Neural progenitor cell (in vitro differentiated cells): Measurements from ENCODE around the gene SEMA3C. TPM values are rescaled to one million over a fixed set of nuclear protein-coding genes. Genes with fewer than 3 reads are reported as not detected.
A peak's percentile ranks its signal among the peaks of the same experiment; 100 is the strongest.

Source experiments
- DNase-seq: peaks from one replicate; pipeline ENCODE4 v3.0.0-alpha.2; 2016; ENCODE audit warnings: low spot score
- H2AFZ ChIP-seq: fragments of 200-600 bp; sonication (generic); replicated peaks from 2 replicates; pipeline ENCODE4 v1.6.1; 2016; ENCODE audit warnings: antibody characterized with exemption
- H3F3A ChIP-seq: fragments of 200-600 bp; sonication (generic); 2 replicates; pipeline ENCODE4 v1.6.1; 2016; ENCODE audit warnings: antibody characterized with exemption, low read depth
- H3K27ac ChIP-seq: fragments of 200-600 bp; sonication (generic); 2 replicates; pipeline ENCODE4 v1.5.1; 2016; ENCODE audit warnings: mild to moderate bottlenecking
- H3K27me3 ChIP-seq: fragments of 200-600 bp; sonication (generic); 2 replicates; pipeline ENCODE4 v1.6.1; 2016; ENCODE audit warnings: mild to moderate bottlenecking, moderate library complexity
- H3K36me3 ChIP-seq: fragments of 200-600 bp; sonication (generic); 2 replicates; pipeline ENCODE4 v1.5.1; 2016
- H3K4me1 ChIP-seq: fragments of 200-600 bp; sonication (generic); 2 replicates; pipeline ENCODE4 v1.6.1; 2016; ENCODE audit warnings: mixed run types
- H3K4me2 ChIP-seq: fragments of 200-600 bp; sonication (generic); 2 replicates; pipeline ENCODE4 v1.6.1; 2016
- H3K4me3 ChIP-seq: fragments of 200-600 bp; sonication (generic); 2 replicates; pipeline ENCODE4 v1.5.1; 2016
- H3K79me2 ChIP-seq: fragments of 200-600 bp; sonication (generic); 2 replicates; pipeline ENCODE4 v1.6.1; 2016; ENCODE audit warnings: low read depth
- H3K9ac ChIP-seq: fragments of 200-600 bp; sonication (generic); 2 replicates; pipeline ENCODE4 v1.6.1; 2016
- H3K9me3 ChIP-seq: fragments of 200-600 bp; sonication (generic); 2 replicates; pipeline ENCODE4 v1.5.1; 2016; ENCODE audit warnings: low read depth
- H4K20me1 ChIP-seq: fragments of 200-600 bp; sonication (generic); 2 replicates; pipeline ENCODE4 v1.6.1; 2016; ENCODE audit warnings: low read depth
- H3K27ac Mint-ChIP-seq: 3 replicates; pipeline ENCODE4 v1.8.0; 2021; ENCODE audit warnings: mixed read lengths
- H3K27me3 Mint-ChIP-seq: 2 replicates; pipeline ENCODE4 v1.8.0; 2022; ENCODE audit warnings: low read depth, mild to moderate bottlenecking, inconsistent platforms, moderate library complexity, mixed read lengths; ENCODE audit not compliant: insufficient read depth
- H3K36me3 Mint-ChIP-seq: 3 replicates; pipeline ENCODE4 v1.8.0; 2021; ENCODE audit warnings: mixed read lengths
- H3K4me1 Mint-ChIP-seq: 3 replicates; pipeline ENCODE4 v1.8.0; 2021; ENCODE audit warnings: mixed read lengths
- H3K4me3 Mint-ChIP-seq: 3 replicates; pipeline ENCODE4 v1.8.0; 2021; ENCODE audit warnings: mild to moderate bottlenecking, moderate library complexity, mixed read lengths
- H3K9me3 Mint-ChIP-seq: 3 replicates; pipeline ENCODE4 v1.8.0; 2020; ENCODE audit warnings: mixed read lengths
- EZH2 ChIP-seq: fragments of 200-600 bp; sonication (generic); IDR thresholded peaks from 2 replicates; pipeline ENCODE4 v1.6.1; 2017; ENCODE audit warnings: antibody characterized with exemption, mild to moderate bottlenecking, moderate library complexity
- EZH2phosphoT487 ChIP-seq: fragments of 200-600 bp; sonication (generic); IDR thresholded peaks from 2 replicates; pipeline ENCODE4 v1.6.1; 2017; ENCODE audit warnings: antibody characterized with exemption
- total RNA-seq: library from RNA; depleted of rRNA; stranded (reverse); fragments of >200 nt; gene quantifications from 2 replicates; pipeline ENCODE4 v1.2.3, GENCODE V29; 2015; ENCODE audit warnings: low replicate concordance
- TF ChIP-seq, protein P1 (sequence below): fragments of 200-600 bp; sonication (generic); IDR thresholded peaks from 2 replicates; pipeline ENCODE4 v1.5.1; 2017; ENCODE audit warnings: antibody characterized with exemption, mild to moderate bottlenecking

Gene SEMA3C
- total RNA-seq, 1 donor from 2014 or later, result 0.54 TPM

DNA sequence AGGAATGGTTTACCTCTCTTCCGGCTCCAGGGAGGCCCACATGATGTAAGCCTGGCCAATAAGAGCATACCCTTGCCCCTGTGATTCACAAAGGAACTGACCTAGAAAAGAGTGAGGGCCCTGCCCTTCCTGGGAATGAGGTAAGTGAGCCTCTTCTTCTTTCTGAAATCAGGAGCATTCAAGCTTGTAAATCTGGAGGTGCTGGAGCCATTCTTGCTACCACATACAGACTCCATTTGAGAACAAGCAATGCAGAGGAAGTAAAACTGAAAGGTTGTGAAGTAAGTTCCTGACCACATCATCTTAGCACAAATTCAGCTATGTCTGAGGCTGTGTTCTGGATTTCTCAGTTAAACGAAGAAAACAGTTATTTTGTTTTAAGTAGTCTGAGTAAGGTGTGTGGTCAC is 148.2 kb downstream of the SEMA3C start:
- H3K9ac ChIP-seq, result no peak overlapping the region
- no peaks in the 10 kb centered on the region for H3K9me3 ChIP-seq
- Mint-ChIP-seq H3K4me3 (no peak overlapping the region), H3K36me3 (no peaks in the 10 kb centered on the region), H3K27ac (peak overlapping the region; percentile 26), H3K9me3 (no peaks in the 10 kb centered on the region), H3K4me1 (peaks cover 20% of the 10 kb centered on the region), H3K27me3 (peaks cover 2% of the 10 kb centered on the region)
- DNase-seq, result no peak
- no peak overlapping the region for H3K27ac ChIP-seq
- H3K79me2 ChIP-seq, result no peaks in the 10 kb centered on the region
- peak overlapping the region; percentile 4 for H2AFZ ChIP-seq
- H3K4me2 ChIP-seq, result no peak overlapping the region
- H3F3A ChIP-seq, result no peaks in the 10 kb centered on the region
- no peaks in the 10 kb centered on the region for H4K20me1 ChIP-seq
- H3K4me1 ChIP-seq, result peaks cover 7% of the 10 kb centered on the region
- no peaks in the 10 kb centered on the region for H3K36me3 ChIP-seq
- H3K4me3 ChIP-seq, result no peak overlapping the region
- no peak for TF ChIP-seq EZH2phosphoT487
- TF ChIP-seq, protein P1, sequence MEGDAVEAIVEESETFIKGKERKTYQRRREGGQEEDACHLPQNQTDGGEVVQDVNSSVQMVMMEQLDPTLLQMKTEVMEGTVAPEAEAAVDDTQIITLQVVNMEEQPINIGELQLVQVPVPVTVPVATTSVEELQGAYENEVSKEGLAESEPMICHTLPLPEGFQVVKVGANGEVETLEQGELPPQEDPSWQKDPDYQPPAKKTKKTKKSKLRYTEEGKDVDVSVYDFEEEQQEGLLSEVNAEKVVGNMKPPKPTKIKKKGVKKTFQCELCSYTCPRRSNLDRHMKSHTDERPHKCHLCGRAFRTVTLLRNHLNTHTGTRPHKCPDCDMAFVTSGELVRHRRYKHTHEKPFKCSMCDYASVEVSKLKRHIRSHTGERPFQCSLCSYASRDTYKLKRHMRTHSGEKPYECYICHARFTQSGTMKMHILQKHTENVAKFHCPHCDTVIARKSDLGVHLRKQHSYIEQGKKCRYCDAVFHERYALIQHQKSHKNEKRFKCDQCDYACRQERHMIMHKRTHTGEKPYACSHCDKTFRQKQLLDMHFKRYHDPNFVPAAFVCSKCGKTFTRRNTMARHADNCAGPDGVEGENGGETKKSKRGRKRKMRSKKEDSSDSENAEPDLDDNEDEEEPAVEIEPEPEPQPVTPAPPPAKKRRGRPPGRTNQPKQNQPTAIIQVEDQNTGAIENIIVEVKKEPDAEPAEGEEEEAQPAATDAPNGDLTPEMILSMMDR, result no peak
- TF ChIP-seq EZH2, result no peak
- no peaks in the 10 kb centered on the region for H3K27me3 ChIP-seq

DNA sequence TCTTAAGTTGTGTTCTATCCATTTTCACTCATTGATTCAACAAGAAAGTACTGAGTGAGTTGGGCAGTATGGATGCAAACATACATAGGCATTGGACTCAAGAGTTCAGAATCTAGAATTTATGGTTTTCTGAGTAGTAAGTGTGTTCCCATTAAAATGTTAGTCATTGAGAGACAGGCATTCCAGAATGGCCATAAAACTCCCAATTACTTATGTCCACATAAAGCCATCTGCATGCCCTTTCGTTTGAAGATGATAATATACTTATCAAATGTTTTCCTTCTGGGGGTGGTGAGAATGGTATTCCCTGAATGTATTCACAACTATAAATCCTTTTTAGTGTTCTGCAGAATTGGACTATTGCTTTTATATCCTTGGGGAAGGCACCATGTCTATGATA is 148.8 kb downstream of the SEMA3C start:
- DNase-seq, result no peak
- no peak overlapping the region for H3K27ac Mint-ChIP-seq
- no peak overlapping the region for H3K9ac ChIP-seq
- H3K27me3 Mint-ChIP-seq, result peaks cover 2% of the 10 kb centered on the region
- H3K79me2 ChIP-seq, result no peaks in the 10 kb centered on the region
- no peaks in the 10 kb centered on the region for H3K36me3 ChIP-seq
- H4K20me1 ChIP-seq, result no peaks in the 10 kb centered on the region
- no peaks in the 10 kb centered on the region for H3K27me3 ChIP-seq
- TF ChIP-seq EZH2phosphoT487 (no peak), EZH2 (no peak)
- TF ChIP-seq, protein P1, result no peak
- no peak overlapping the region for H3K4me3 ChIP-seq
- H3K4me1 Mint-ChIP-seq, result peaks cover 20% of the 10 kb centered on the region
- H2AFZ ChIP-seq, result no peak overlapping the region
- H3F3A ChIP-seq, result peaks cover 1% of the 10 kb centered on the region
- H3K36me3 Mint-ChIP-seq, result no peaks in the 10 kb centered on the region
- H3K9me3 ChIP-seq, result no peaks in the 10 kb centered on the region
- H3K4me2 ChIP-seq, result no peak overlapping the region
- peaks cover 7% of the 10 kb centered on the region for H3K4me1 ChIP-seq
- H3K27ac ChIP-seq, result no peak overlapping the region
- H3K4me3 Mint-ChIP-seq, result no peak overlapping the region
- no peaks in the 10 kb centered on the region for H3K9me3 Mint-ChIP-seq

DNA sequence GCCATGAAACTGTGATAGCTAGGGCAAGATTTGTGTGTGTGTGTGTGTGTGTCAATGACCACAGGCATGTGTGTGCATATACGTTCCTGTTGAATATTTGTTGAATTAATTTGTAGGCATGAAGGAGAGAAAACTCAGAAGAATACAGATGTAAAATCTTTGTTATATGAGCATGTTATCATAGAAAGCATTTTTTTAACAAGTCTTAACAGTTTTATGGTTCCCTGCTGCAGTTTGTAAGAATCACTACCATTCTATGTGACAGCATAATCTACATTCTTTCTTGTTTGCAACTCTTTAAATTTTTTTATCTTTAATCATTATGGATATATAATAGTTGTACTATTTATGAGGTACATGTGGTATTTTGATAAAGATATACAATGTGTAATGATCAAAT is 150.1 kb downstream of the SEMA3C start:
- H3F3A ChIP-seq, result peaks cover 14% of the 10 kb centered on the region
- no peak overlapping the region for H3K4me3 Mint-ChIP-seq
- H3K4me3 ChIP-seq, result no peak overlapping the region
- H4K20me1 ChIP-seq, result peaks cover 6% of the 10 kb centered on the region
- H3K9ac ChIP-seq, result no peak overlapping the region
- no peaks in the 10 kb centered on the region for H3K9me3 Mint-ChIP-seq
- H3K79me2 ChIP-seq, result no peaks in the 10 kb centered on the region
- peaks cover 13% of the 10 kb centered on the region for H3K4me1 ChIP-seq
- H3K4me1 Mint-ChIP-seq, result peaks cover 27% of the 10 kb centered on the region
- no peak overlapping the region for H2AFZ ChIP-seq
- no peaks in the 10 kb centered on the region for H3K36me3 Mint-ChIP-seq
- TF ChIP-seq, protein P1, result no peak
- TF ChIP-seq EZH2 (no peak), EZH2phosphoT487 (no peak)
- no peak overlapping the region for H3K4me2 ChIP-seq
- DNase-seq, result no peak
- no peaks in the 10 kb centered on the region for H3K27me3 ChIP-seq
- no peak overlapping the region for H3K27ac ChIP-seq
- H3K36me3 ChIP-seq, result no peaks in the 10 kb centered on the region
- H3K27ac Mint-ChIP-seq, result no peak overlapping the region
- no peaks in the 10 kb centered on the region for H3K9me3 ChIP-seq
- peaks cover 2% of the 10 kb centered on the region for H3K27me3 Mint-ChIP-seq
